Gastroesophageal sphincter (tissue), 4 donors: Measurements from ENCODE around the gene LIPF. TPM values are rescaled to one million over a fixed set of nuclear protein-coding genes. Genes with fewer than 3 reads are reported as not detected.

Experiments
- ATAC-seq: fragments of 150-250 bp; one replicate; pipeline ENCODE4 v1.9.1; 2016; ENCODE audit warnings: mild to moderate bottlenecking, moderate library complexity
- H3K27ac ChIP-seq, 4 donors: fragments of 200-600 bp; sonication (generic) in 3 of 4; 1 replicate in 3 of 4; 2 replicates in 1 of 4; pipeline ENCODE4 v1.5.1; 2016 to 2019
- H3K27me3 ChIP-seq: fragments of 200-600 bp; sonication (generic); one replicate; pipeline ENCODE4 v1.5.1; 2019
- H3K36me3 ChIP-seq, 2 donors: fragments of 200-600 bp; sonication (generic); one replicate each; pipeline ENCODE4 v1.5.1; 2019; ENCODE audit warnings: control low read depth in 1 of 2
- H3K4me1 ChIP-seq, 3 donors: fragments of 200-600 bp; sonication (generic); 1 replicate in 2 of 3; 2 replicates in 1 of 3; pipeline ENCODE4 v1.5.1; 2016 to 2019; ENCODE audit warnings: control low read depth in 2 of 3
- H3K4me3 ChIP-seq, 2 donors: fragments of 200-600 bp; sonication (generic); one replicate each; pipeline ENCODE4 v1.5.1; 2019; ENCODE audit warnings: mild to moderate bottlenecking in 1 of 2, moderate library complexity in 1 of 2
- H3K9me3 ChIP-seq, 3 donors: fragments of 200-600 bp; sonication (generic); one replicate each; pipeline ENCODE4 v1.5.1; 2017 to 2019; ENCODE audit warnings: control low read depth in 2 of 3
- CTCF ChIP-seq, 4 experiments: fragments of 200-600 bp in 2 of 4; fragments of 450-650 bp in 2 of 4; sonication (generic) in 1 of 4; IDR thresholded peaks; one replicate each; pipeline ENCODE4 v1.5.1; 2017 to 2019; ENCODE audit warnings: antibody characterized with exemption in 4 of 4, mild to moderate bottlenecking in 2 of 4, moderate library complexity in 2 of 4
- EP300 ChIP-seq: sonication (generic); formaldehyde crosslinking; IDR thresholded peaks from one replicate; pipeline ENCODE4 v1.6.1; 2017; ENCODE audit warnings: antibody characterized with exemption, mild to moderate bottlenecking
- POLR2A ChIP-seq, 2 donors: fragments of 450-650 bp; IDR thresholded peaks; one replicate each; pipeline ENCODE4 v1.6.1; 2017; ENCODE audit warnings: antibody characterized with exemption in 2 of 2, mild to moderate bottlenecking in 2 of 2, moderate library complexity in 1 of 2
- POLR2AphosphoS5 ChIP-seq: sonication (generic); formaldehyde crosslinking; IDR thresholded peaks from one replicate; pipeline ENCODE4 v1.6.1; 2017; ENCODE audit warnings: antibody characterized with exemption
- WGBS, 2 donors: methylation state at CpG; one replicate each; pipeline ENCODE4 v1.1.5; 2018; ENCODE audit warnings: low coverage in 1 of 2; 5-methylcytosine and 5-hydroxymethylcytosine counted together
- total RNA-seq, 4 donors: library from RNA; depleted of rRNA; stranded (reverse); fragments of >200 nt; gene quantifications; one replicate each; pipeline ENCODE4 v1.1.0, GENCODE V29; 2016

LIPF gene
- total RNA-seq, 4 donors from 2014 or later, result not detected

GRCh38 chr10:88682491-88682890 is 18.2 kb downstream of the LIPF start:
- no peaks in the 10 kb centered on the region for H3K36me3 ChIP-seq
- no peaks in the 10 kb centered on the region for H3K9me3 ChIP-seq
- ATAC-seq, result no peak
- H3K27ac ChIP-seq, result no peak overlapping the region
- no peaks in the 10 kb centered on the region for H3K4me1 ChIP-seq
- no peak overlapping the region for H3K4me3 ChIP-seq
- no peaks in the 10 kb centered on the region for H3K27me3 ChIP-seq
- TF ChIP-seq POLR2A (IDR thresholded peaks at IDR 0.05), result no peak
- TF ChIP-seq CTCF (IDR thresholded peaks at IDR 0.05), result no peak
- no peak for TF ChIP-seq POLR2AphosphoS5
- TF ChIP-seq EP300, result no peak
- 81 to 83% methylated on average over 4 of the region's 4 CpGs for WGBS, 2 donors

- no peaks in the 10 kb centered on the region for H3K4me1 ChIP-seq
- peaks cover 15% of the 10 kb centered on the region for H3K27me3 ChIP-seq
- no peak for TF ChIP-seq POLR2AphosphoS5
- peak; percentile 35 to 58 (median 46) for TF ChIP-seq CTCF (IDR thresholded peaks at IDR 0.05)
- no peak overlapping the region for H3K27ac ChIP-seq
- no peaks in the 10 kb centered on the region for H3K9me3 ChIP-seq
- no peak for ATAC-seq
- H3K4me3 ChIP-seq, result no peak overlapping the region
- no peaks in the 10 kb centered on the region for H3K36me3 ChIP-seq
These were observed 23.7 kb downstream of the LIPF start for GRCh38 chr10:88687853-88688467.

- no peak overlapping the region for H3K27ac ChIP-seq
- H3K9me3 ChIP-seq, result no peaks in the 10 kb centered on the region
- 96% methylated on average over 3 of the region's 6 CpGs; no CpG with 5 or more reads in 1 of the 2 donors for WGBS, 2 donors
- ATAC-seq, result no peak
- no peak for TF ChIP-seq EP300
- no peak for TF ChIP-seq POLR2AphosphoS5
- no peak for TF ChIP-seq CTCF (IDR thresholded peaks at IDR 0.05)
- TF ChIP-seq POLR2A (IDR thresholded peaks at IDR 0.05), result no peak
- H3K27me3 ChIP-seq, result peaks cover 15% of the 10 kb centered on the region
- no peaks in the 10 kb centered on the region for H3K36me3 ChIP-seq
- H3K4me1 ChIP-seq, result no peaks in the 10 kb centered on the region
- no peak overlapping the region for H3K4me3 ChIP-seq
These were observed 25.1 kb downstream of the LIPF start for GRCh38 chr10:88689366-88689765.

- no peak for ATAC-seq
- H3K27ac ChIP-seq, result no peak overlapping the region
- peaks cover 15% of the 10 kb centered on the region for H3K27me3 ChIP-seq
- H3K4me1 ChIP-seq, result no peaks in the 10 kb centered on the region
- no peak overlapping the region for H3K4me3 ChIP-seq
- TF ChIP-seq CTCF (IDR thresholded peaks at IDR 0.05), result no peak
- no peak for TF ChIP-seq POLR2AphosphoS5
- no peak for TF ChIP-seq EP300
- no peak for TF ChIP-seq POLR2A (IDR thresholded peaks at IDR 0.05)
- 40 to 64% methylated on average over 4 of the region's 4 CpGs for WGBS, 2 donors
- H3K9me3 ChIP-seq, result no peaks in the 10 kb centered on the region
- no peaks in the 10 kb centered on the region for H3K36me3 ChIP-seq
These were observed 29.3 kb downstream of the LIPF start for GRCh38 chr10:88693392-88694020.
